OCI-LY7 (cell line): Measurements from ENCODE around the gene PWWP2A. TPM values are rescaled to one million over a fixed set of nuclear protein-coding genes. Genes with fewer than 3 reads are reported as not detected.

Experiments used
- BruUV-seq: library from RNA; stranded (reverse); fragments of 400-500 nt; replicated peaks from 2 replicates; lab custom pipeline; 2021; lab: Mats Ljungman, UMichigan
- CTCF ChIA-PET: fragments of 300-600 bp; sonication (Branson Sonifier 250); formaldehyde crosslinking; loops from one replicate; lab custom pipeline; 2022; ENCODE audit warnings: antibody characterized with exemption; ENCODE audit not compliant: unreplicated experiment; lab: Charles Lee
- POLR2A ChIA-PET: fragments of 300-600 bp; sonication (Branson Sonifier 250); formaldehyde crosslinking; loops from one replicate; lab custom pipeline; 2022; ENCODE audit warnings: antibody characterized with exemption; lab: Charles Lee
- DNase-seq: peaks from one replicate; pipeline ENCODE4 v3.0.0-alpha.2; 2015; ENCODE audit warnings: low spot score
- H2AFZ ChIP-seq: fragments of 200-600 bp; sonication (generic), shearing (Covaris generic); 2 replicates; pipeline ENCODE4 v1.6.1; 2014; ENCODE audit warnings: mild to moderate bottlenecking, antibody characterized with exemption, low read length, moderate library complexity
- H3K27ac ChIP-seq: fragments of 200-600 bp; sonication (generic); 2 replicates; pipeline ENCODE4 v1.5.1; 2014; ENCODE audit warnings: mixed run types, low read depth, mild to moderate bottlenecking, moderate library complexity, low read length, inconsistent platforms; ENCODE audit not compliant: poor library complexity, severe bottlenecking
- H3K36me3 ChIP-seq: fragments of 200-600 bp; sonication (generic); 2 replicates; pipeline ENCODE4 v1.6.1; 2014; ENCODE audit warnings: mild to moderate bottlenecking, antibody characterized with exemption, low read length, moderate library complexity, mixed read lengths; ENCODE audit not compliant: insufficient read depth
- H3K4me1 ChIP-seq: fragments of 200-600 bp; sonication (generic); 2 replicates; pipeline ENCODE4 v1.5.1; 2014; ENCODE audit warnings: mild to moderate bottlenecking, low read length; ENCODE audit not compliant: insufficient read depth, poor library complexity, severe bottlenecking
- H3K4me2 ChIP-seq: fragments of 200-600 bp; sonication (generic); 2 replicates; pipeline ENCODE4 v1.6.1; 2014; ENCODE audit warnings: mild to moderate bottlenecking, low read length
- H3K4me3 ChIP-seq: fragments of 200-600 bp; sonication (generic); 2 replicates; pipeline ENCODE4 v1.5.1; 2014; ENCODE audit warnings: mild to moderate bottlenecking, low read depth, low read length; ENCODE audit not compliant: poor library complexity, severe bottlenecking
- H3K79me2 ChIP-seq: fragments of 200-600 bp; sonication (generic); 2 replicates; pipeline ENCODE4 v1.6.1; 2016; ENCODE audit warnings: low read depth, mild to moderate bottlenecking, low read length, moderate library complexity, mixed read lengths; ENCODE audit not compliant: insufficient read depth
- H3K9me2 ChIP-seq: fragments of 200-600 bp; sonication (generic); 2 replicates; pipeline ENCODE4 v1.6.1; 2016; ENCODE audit warnings: mild to moderate bottlenecking, low read length, mixed read lengths; ENCODE audit not compliant: insufficient read depth
- H3K9me3 ChIP-seq: fragments of 200-600 bp; sonication (generic); 2 replicates; pipeline ENCODE4 v1.6.1; 2014; ENCODE audit warnings: mild to moderate bottlenecking, mixed run types, low read length, mixed read lengths
- H4K20me1 ChIP-seq: fragments of 200-600 bp; sonication (generic); 2 replicates; pipeline ENCODE4 v1.6.1; 2014; ENCODE audit warnings: mild to moderate bottlenecking, antibody characterized with exemption, low read length, moderate library complexity, mixed read lengths; ENCODE audit not compliant: insufficient read depth
- EZH2phosphoT487 ChIP-seq: fragments of 200-600 bp; sonication (generic); IDR thresholded peaks from 2 replicates; pipeline ENCODE4 v1.6.1; 2018; ENCODE audit warnings: low read depth, borderline replicate concordance, mild to moderate bottlenecking, mixed run types, antibody characterized with exemption, low read length, moderate library complexity, mixed read lengths
- intact Hi-C: fragments of 100-400 bp; cut with micrococcal nuclease; formaldehyde crosslinking; loops from one replicate; pipeline ENCODE4 v1.10.0; 2022; ENCODE audit not compliant: unreplicated experiment
- total RNA-seq, 2 experiments: library from RNA; depleted of rRNA in 1 of 2; stranded (reverse); fragments of >200 nt in 1 of 2; shearing (Covaris generic) in 1 of 2; gene quantifications; 2 replicates each; pipeline ENCODE4 v1.2.3, GENCODE V29; 2014 to 2022
- TF ChIP-seq, protein P1 (sequence below): fragments of 200-600 bp; sonication (generic); conservative IDR thresholded peaks from 2 replicates; pipeline ENCODE4 v1.5.1; 2014; ENCODE audit warnings: mild to moderate bottlenecking, antibody characterized with exemption, low read length, moderate library complexity, mixed read lengths

PWWP2A gene
- total RNA-seq, 2 experiments from 2014 or later = 28.3 to 28.4 TPM

GRCh38 chr5:160118349-160119141 is 705 bp downstream of the PWWP2A start:
- peak; percentile 63 for DNase-seq
- H3K4me1 ChIP-seq = peaks cover 15% of the 10 kb centered on the region
- no TSS peak for BruUV-seq

DNA sequence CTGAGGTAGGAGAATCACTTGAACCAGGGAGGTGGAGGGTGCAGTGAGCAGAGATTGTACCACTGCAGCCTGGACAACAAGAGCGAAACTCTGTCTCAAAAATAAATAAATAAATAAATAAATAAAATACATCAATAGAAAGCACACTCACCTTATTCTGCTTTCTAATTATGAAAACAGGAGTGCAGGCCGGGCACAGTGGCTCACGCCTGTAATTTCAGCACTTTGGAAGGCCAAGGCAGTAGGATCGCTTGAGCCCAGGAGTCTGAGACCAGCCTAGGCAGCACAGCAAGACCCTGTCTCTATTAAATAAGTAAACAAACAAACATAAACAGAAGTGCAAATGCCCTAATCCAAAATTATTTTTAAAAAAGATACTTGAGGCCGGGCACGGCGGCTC is 2.3 kb downstream of the PWWP2A start:
- H4K20me1 ChIP-seq = peaks cover 8% of the 10 kb centered on the region
- POLR2A ChIA-PET = no interaction called here
- H3K9me3 ChIP-seq = no peaks in the 10 kb centered on the region
- no peak overlapping the region for H3K4me2 ChIP-seq
- CTCF ChIA-PET = no interaction called here
- no peak for DNase-seq
- no peak overlapping the region for H2AFZ ChIP-seq
- no TSS peak for BruUV-seq
- peaks cover 15% of the 10 kb centered on the region for H3K4me1 ChIP-seq
- no peak for TF ChIP-seq EZH2phosphoT487
- TF ChIP-seq, protein P1, sequence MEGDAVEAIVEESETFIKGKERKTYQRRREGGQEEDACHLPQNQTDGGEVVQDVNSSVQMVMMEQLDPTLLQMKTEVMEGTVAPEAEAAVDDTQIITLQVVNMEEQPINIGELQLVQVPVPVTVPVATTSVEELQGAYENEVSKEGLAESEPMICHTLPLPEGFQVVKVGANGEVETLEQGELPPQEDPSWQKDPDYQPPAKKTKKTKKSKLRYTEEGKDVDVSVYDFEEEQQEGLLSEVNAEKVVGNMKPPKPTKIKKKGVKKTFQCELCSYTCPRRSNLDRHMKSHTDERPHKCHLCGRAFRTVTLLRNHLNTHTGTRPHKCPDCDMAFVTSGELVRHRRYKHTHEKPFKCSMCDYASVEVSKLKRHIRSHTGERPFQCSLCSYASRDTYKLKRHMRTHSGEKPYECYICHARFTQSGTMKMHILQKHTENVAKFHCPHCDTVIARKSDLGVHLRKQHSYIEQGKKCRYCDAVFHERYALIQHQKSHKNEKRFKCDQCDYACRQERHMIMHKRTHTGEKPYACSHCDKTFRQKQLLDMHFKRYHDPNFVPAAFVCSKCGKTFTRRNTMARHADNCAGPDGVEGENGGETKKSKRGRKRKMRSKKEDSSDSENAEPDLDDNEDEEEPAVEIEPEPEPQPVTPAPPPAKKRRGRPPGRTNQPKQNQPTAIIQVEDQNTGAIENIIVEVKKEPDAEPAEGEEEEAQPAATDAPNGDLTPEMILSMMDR = no peak
- H3K9me2 ChIP-seq = no peaks in the 10 kb centered on the region
- intact Hi-C loops = no loop called here
- H3K4me3 ChIP-seq = no peak overlapping the region
- H3K36me3 ChIP-seq = peaks cover 55% of the 10 kb centered on the region
- no peak overlapping the region for H3K27ac ChIP-seq
- peaks cover 20% of the 10 kb centered on the region; the same call in 1 of the 2 replicates for H3K79me2 ChIP-seq

More at GRCh38 chr5:160118349-160119141, 705 bp downstream of the PWWP2A start:
- H3K9me2 ChIP-seq = no peaks in the 10 kb centered on the region
- peak overlapping the region; percentile 75 for H2AFZ ChIP-seq
- H3K36me3 ChIP-seq = peaks cover 40% of the 10 kb centered on the region
- no peaks in the 10 kb centered on the region for H3K9me3 ChIP-seq
- intact Hi-C loops = loop anchor here (2.0 kb wide), 1 partner anchor 304 kb away; no protein-coding TSS in a partner anchor
- POLR2A ChIA-PET = interaction anchor here (0.8 to 1.0 kb wide), 2 partner anchors 9 to 10 kb away, joined by 3 to 4 read pairs; no protein-coding TSS in a partner anchor
- peak overlapping the region; percentile 69 for H3K27ac ChIP-seq
- H4K20me1 ChIP-seq = peaks cover 8% of the 10 kb centered on the region
- TF ChIP-seq, protein P1 = no peak
- no peak for TF ChIP-seq EZH2phosphoT487
- CTCF ChIA-PET = interaction anchor here (0.5 kb wide), 1 partner anchor 86 kb away, joined by 3 read pairs; no protein-coding TSS in a partner anchor
- peak overlapping the region; percentile 79 for H3K4me2 ChIP-seq
- H3K4me3 ChIP-seq = peak overlapping the region; percentile 89
- peaks cover 17% of the 10 kb centered on the region; the same call in 1 of the 2 replicates for H3K79me2 ChIP-seq
